Hepatocyte (in vitro differentiated cells): ENCODE measurements around the gene FANCL. TPM values are rescaled to one million over a fixed set of nuclear protein-coding genes. Genes with fewer than 3 reads are reported as not detected.
"Not testable (repeated sequence)": the region's sequence is repeated elsewhere in the genome, so short reads cannot be mapped to it uniquely, and the experiment has no call there.

Source experiments
- DNase-seq: peaks from one replicate; pipeline ENCODE4 v3.0.0-alpha.2; 2016; ENCODE audit warnings: low spot score
- H2AFZ ChIP-seq: fragments of 200-600 bp; sonication (generic); 2 replicates; pipeline ENCODE4 v1.6.0; 2016; ENCODE audit warnings: antibody characterized with exemption, mild to moderate bottlenecking
- H3K27ac ChIP-seq: fragments of 200-600 bp; sonication (generic); 2 replicates; pipeline ENCODE4 v1.5.1; 2016; ENCODE audit warnings: mild to moderate bottlenecking
- H3K27me3 ChIP-seq: fragments of 200-600 bp; sonication (generic); 2 replicates; pipeline ENCODE4 v1.6.1; 2016
- H3K36me3 ChIP-seq: fragments of 200-600 bp; sonication (generic); replicated peaks from 2 replicates; pipeline ENCODE4 v1.5.1; 2016; ENCODE audit warnings: low read depth; ENCODE audit not compliant: insufficient read depth
- H3K4me1 ChIP-seq: fragments of 200-600 bp; sonication (generic); 2 replicates; pipeline ENCODE4 v1.5.1; 2016; ENCODE audit warnings: mild to moderate bottlenecking, moderate library complexity; ENCODE audit not compliant: insufficient read depth
- H3K4me2 ChIP-seq: fragments of 200-600 bp; sonication (generic); 2 replicates; pipeline ENCODE4 v1.6.0; 2016
- H3K4me3 ChIP-seq: fragments of 200-600 bp; sonication (generic); 2 replicates; pipeline ENCODE4 v1.5.1; 2016; ENCODE audit warnings: mild to moderate bottlenecking
- H3K79me2 ChIP-seq: fragments of 200-600 bp; sonication (generic); 2 replicates; pipeline ENCODE4 v1.6.0; 2017; ENCODE audit warnings: mild to moderate bottlenecking
- H3K9me2 ChIP-seq: fragments of 200-600 bp; sonication (generic); replicated peaks from 2 replicates; pipeline ENCODE4 v1.6.0; 2017; ENCODE audit warnings: mild to moderate bottlenecking; ENCODE audit not compliant: insufficient read depth
- H3K9me3 ChIP-seq: fragments of 200-600 bp; sonication (generic); 2 replicates; pipeline ENCODE4 v1.5.1; 2016; ENCODE audit warnings: low read depth, mild to moderate bottlenecking
- H4K20me1 ChIP-seq: fragments of 200-600 bp; sonication (generic); 2 replicates; pipeline ENCODE4 v1.6.0; 2016; ENCODE audit warnings: mild to moderate bottlenecking; ENCODE audit not compliant: insufficient read depth, poor library complexity, severe bottlenecking
- EZH2 ChIP-seq: fragments of 200-600 bp; sonication (generic); IDR thresholded peaks from 2 replicates; pipeline ENCODE4 v1.6.1; 2016; ENCODE audit warnings: antibody characterized with exemption, mild to moderate bottlenecking, borderline replicate concordance
- EZH2phosphoT487 ChIP-seq: fragments of 200-600 bp; sonication (generic); IDR thresholded peaks from one replicate; pipeline ENCODE4 v1.6.1; 2018; ENCODE audit warnings: antibody characterized with exemption, mild to moderate bottlenecking, low read depth, moderate library complexity; ENCODE audit not compliant: unreplicated experiment, severe bottlenecking
- whole genome bisulfite sequencing: methylation state at CpG from one replicate; pipeline ENCODE4 v1.1.6; 2016; ENCODE audit warnings: low lambda C conversion rate; ENCODE audit errors: missing lambda C conversion rate; 5-methylcytosine and 5-hydroxymethylcytosine counted together
- polyA plus RNA-seq: library from polyadenylated mRNA; unstranded; fragments of >200 nt; fragmentation: Nextera tagmentation; extraction: Ambion mirVana; gene quantifications from 2 replicates; pipeline ENCODE4 v1.2.1, GENCODE V29; 2016
- total RNA-seq: library from RNA; depleted of rRNA; stranded (reverse); fragments of >200 nt; gene quantifications from 2 replicates; pipeline ENCODE4 v1.2.3, GENCODE V29; 2014
- TF ChIP-seq, protein P1 (sequence below): fragments of 200-600 bp; sonication (generic); IDR thresholded peaks from 2 replicates; pipeline ENCODE4 v1.5.1; 2016; ENCODE audit warnings: antibody characterized with exemption, mild to moderate bottlenecking; ENCODE audit not compliant: poor library complexity

Gene FANCL
- total and polyA plus RNA-seq, 2 experiments from 2014 or later = 20.8 to 32.7 TPM

DNA sequence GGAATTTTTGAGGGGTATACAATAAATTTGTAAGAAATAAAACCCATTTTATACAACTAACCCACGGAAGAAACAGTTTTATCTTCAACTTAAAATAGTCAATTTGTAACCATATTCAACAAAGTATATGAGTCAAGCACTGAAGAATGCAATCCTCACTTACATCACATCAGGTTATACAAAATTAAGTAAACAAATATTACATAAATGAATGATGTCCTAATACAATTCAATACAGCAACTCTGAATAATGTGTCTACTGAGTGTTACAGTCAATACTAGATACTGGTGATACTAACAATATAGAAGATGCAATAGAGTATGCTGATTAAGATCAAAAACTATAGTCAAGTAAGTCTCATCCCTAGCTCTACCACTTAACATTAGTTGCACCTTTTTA, 58.6 kb downstream of the FANCL start:
- no peaks in the 10 kb centered on the region for H3K9me2 ChIP-seq
- 89% methylated on average over 1 of the region's 1 CpG for WGBS
- no peak for TF ChIP-seq EZH2phosphoT487
- no peak for TF ChIP-seq EZH2
- TF ChIP-seq, protein P1, sequence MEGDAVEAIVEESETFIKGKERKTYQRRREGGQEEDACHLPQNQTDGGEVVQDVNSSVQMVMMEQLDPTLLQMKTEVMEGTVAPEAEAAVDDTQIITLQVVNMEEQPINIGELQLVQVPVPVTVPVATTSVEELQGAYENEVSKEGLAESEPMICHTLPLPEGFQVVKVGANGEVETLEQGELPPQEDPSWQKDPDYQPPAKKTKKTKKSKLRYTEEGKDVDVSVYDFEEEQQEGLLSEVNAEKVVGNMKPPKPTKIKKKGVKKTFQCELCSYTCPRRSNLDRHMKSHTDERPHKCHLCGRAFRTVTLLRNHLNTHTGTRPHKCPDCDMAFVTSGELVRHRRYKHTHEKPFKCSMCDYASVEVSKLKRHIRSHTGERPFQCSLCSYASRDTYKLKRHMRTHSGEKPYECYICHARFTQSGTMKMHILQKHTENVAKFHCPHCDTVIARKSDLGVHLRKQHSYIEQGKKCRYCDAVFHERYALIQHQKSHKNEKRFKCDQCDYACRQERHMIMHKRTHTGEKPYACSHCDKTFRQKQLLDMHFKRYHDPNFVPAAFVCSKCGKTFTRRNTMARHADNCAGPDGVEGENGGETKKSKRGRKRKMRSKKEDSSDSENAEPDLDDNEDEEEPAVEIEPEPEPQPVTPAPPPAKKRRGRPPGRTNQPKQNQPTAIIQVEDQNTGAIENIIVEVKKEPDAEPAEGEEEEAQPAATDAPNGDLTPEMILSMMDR = no peak
- H3K9me3 ChIP-seq = peaks cover 7% of the 10 kb centered on the region
- no peaks in the 10 kb centered on the region for H3K4me1 ChIP-seq
- DNase-seq = no peak
- no peak overlapping the region for H2AFZ ChIP-seq
- no peaks in the 10 kb centered on the region for H3K27me3 ChIP-seq
- H3K4me2 ChIP-seq = no peak overlapping the region
- H4K20me1 ChIP-seq = no peaks in the 10 kb centered on the region
- no peak overlapping the region for H3K27ac ChIP-seq
- H3K79me2 ChIP-seq = no peaks in the 10 kb centered on the region
- H3K4me3 ChIP-seq = no peak overlapping the region
- no peaks in the 10 kb centered on the region for H3K36me3 ChIP-seq

DNA sequence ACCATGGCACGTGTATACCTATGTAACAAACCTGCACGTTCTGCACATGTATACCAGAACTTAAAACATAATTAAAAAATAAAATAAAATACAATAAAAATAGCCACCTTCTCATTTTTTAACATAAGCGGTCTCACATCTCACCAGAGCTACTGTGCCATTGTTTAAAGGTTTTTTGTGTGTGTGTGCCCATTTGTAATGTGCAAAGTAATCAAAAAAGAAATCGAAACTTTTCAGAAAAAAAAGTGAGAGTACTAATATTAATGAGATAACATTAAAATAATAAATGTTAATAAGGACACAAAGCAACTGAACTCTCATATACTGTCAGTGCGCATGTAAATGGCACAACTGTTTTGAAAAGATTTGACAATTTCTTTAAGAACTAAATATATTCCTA, 60.5 kb downstream of the FANCL start:
- no peaks in the 10 kb centered on the region for H3K79me2 ChIP-seq
- TF ChIP-seq EZH2phosphoT487 (no peak), EZH2 (no peak)
- TF ChIP-seq, protein P1 = no peak
- no peak for DNase-seq
- H4K20me1 ChIP-seq = no peaks in the 10 kb centered on the region
- WGBS = 98% methylated on average over 5 of the region's 5 CpGs
- peaks cover 7% of the 10 kb centered on the region for H3K9me3 ChIP-seq
- H3K4me2 ChIP-seq = no peak overlapping the region
- H2AFZ ChIP-seq = no peak overlapping the region
- H3K27me3 ChIP-seq = no peaks in the 10 kb centered on the region
- no peak overlapping the region for H3K27ac ChIP-seq
- H3K9me2 ChIP-seq = no peaks in the 10 kb centered on the region
- no peaks in the 10 kb centered on the region for H3K36me3 ChIP-seq
- no peaks in the 10 kb centered on the region for H3K4me1 ChIP-seq
- no peak overlapping the region for H3K4me3 ChIP-seq

DNA sequence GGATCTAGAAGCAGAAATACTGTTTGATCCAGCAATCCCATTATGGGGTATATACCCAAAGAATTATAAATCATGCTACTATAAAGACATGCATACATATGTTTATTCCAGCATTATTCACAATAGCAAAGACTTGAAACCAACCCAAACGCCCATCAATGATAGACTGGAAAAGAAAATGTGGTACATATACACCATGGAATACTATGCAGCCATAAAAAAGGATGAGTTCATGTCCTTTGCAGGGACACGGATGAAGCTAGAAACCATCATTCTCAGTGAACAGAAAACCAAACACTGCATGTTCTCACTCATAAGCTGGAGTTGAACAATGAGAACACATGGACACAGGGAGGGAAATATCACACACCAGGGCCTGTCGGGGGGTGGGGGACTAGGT, 61.0 kb downstream of the FANCL start:
- not testable (repeated sequence) for H3K27me3 ChIP-seq, H3K9me2 ChIP-seq, H3K4me1 ChIP-seq, H3K36me3 ChIP-seq, H3K9me3 ChIP-seq, H3K4me2 ChIP-seq, DNase-seq, H3K4me3 ChIP-seq, H3K27ac ChIP-seq, H4K20me1 ChIP-seq, H3K79me2 ChIP-seq, H2AFZ ChIP-seq
- WGBS = 98% methylated on average over 3 of the region's 3 CpGs

DNA sequence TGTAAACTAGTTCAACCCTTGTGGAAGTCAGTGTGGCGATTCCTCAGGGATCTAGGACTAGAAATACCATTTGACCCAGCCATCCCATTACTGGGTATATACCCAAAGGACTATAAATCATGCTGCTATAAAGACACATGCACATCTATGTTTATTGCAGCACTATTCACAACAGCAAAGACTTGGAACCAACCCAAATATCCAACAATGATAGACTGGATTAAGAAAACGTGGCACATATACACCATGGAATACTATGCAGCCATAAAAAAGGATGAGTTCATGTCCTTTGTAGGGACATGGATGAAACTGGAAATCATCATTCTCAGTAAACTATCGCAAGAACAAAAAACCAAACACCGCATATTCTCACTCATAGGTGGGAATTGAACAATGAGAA, 63.9 kb downstream of the FANCL start:
- DNase-seq, H3K9me2 ChIP-seq, H3K4me2 ChIP-seq, H3K4me1 ChIP-seq, H4K20me1 ChIP-seq, H3K27ac ChIP-seq, H2AFZ ChIP-seq, H3K9me3 ChIP-seq, H3K36me3 ChIP-seq, H3K79me2 ChIP-seq, H3K4me3 ChIP-seq, H3K27me3 ChIP-seq: not testable (repeated sequence)
- 95% methylated on average over 3 of the region's 4 CpGs for WGBS

DNA sequence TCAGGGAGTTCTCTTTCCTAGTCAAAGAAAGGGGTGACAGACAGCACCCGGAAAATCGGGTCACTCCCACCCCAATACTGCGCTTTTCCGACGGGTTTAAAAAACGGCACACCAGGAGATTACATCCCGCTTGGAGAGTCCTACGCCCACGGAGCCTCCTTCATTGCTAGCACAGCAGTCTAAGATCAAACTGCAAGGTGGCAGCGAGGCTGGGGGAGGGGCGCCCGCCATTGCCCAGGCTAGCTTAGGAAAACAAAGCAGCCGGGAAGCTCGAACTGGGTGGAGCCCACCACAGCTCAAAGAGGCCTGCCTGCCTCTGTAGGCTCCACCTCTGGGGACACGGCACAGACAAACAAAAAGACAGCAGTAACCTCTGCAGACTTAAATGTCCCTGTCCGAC, 69.3 kb downstream of the FANCL start:
- not testable (repeated sequence) for H3K4me3 ChIP-seq, H4K20me1 ChIP-seq, H3K79me2 ChIP-seq, H2AFZ ChIP-seq, H3K36me3 ChIP-seq, DNase-seq, H3K27ac ChIP-seq, H3K9me2 ChIP-seq, H3K27me3 ChIP-seq, H3K4me2 ChIP-seq, H3K4me1 ChIP-seq, H3K9me3 ChIP-seq
- 94% methylated on average over 15 of the region's 16 CpGs for WGBS

DNA sequence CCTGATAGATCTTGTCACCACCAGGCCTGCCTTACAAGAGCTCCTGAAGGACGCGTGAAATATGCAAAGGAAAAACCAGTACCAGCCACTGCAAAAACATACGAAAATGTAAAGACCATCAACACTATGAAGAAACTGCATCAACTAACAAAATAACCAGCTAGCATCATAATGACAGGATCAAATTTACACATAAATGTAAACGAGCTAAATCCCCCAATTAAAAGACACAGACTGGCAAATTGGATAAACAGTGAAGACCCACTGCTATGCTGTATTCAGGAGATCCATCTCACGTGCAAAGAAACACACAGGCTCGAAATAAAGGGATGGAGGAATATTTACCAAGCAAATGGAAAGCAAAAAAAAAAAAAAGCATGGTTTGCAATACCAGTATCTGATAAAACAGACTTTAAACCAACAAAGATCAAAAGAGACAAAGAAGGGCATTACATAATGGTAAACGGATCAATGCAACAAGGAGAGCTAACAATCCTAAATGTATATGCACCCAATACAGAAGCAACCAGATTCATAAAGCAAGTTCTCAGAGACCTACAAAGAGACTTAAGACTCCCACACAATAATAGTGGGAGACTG, 70.7 kb downstream of the FANCL start:
- H3K4me3 ChIP-seq, H3K27ac ChIP-seq, H3K9me3 ChIP-seq, H3K79me2 ChIP-seq, H3K36me3 ChIP-seq, DNase-seq, H3K4me2 ChIP-seq, H3K4me1 ChIP-seq, H3K27me3 ChIP-seq, H4K20me1 ChIP-seq, H2AFZ ChIP-seq, H3K9me2 ChIP-seq: not testable (repeated sequence)
- WGBS = 88% methylated on average over 7 of the region's 7 CpGs

DNA sequence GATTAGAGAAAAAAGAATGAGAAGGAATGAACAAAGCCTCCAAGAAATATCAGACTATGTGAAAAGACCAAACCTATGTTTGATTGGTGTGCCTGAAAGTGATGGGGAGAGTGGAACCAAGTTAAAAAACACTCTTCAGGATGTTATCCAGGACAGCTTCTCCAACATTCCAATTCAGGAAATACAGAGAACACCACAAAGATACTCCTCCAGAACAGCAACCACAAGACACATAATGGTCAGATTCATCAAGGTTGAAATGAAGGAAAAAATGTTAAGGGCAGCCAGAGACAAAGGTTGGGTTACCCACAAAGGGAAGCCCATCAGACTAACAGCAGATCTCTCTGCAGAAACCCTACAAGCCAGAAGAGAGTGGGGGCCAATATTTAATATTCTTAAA, 71.3 kb downstream of the FANCL start:
- H3K27me3 ChIP-seq, H3K4me1 ChIP-seq, H2AFZ ChIP-seq, H3K9me3 ChIP-seq, H3K36me3 ChIP-seq, H4K20me1 ChIP-seq, H3K9me2 ChIP-seq, DNase-seq, H3K79me2 ChIP-seq, H3K4me3 ChIP-seq, H3K27ac ChIP-seq, H3K4me2 ChIP-seq: not testable (repeated sequence)
